ENCODE data around the gene MRPS25.
A peak's percentile ranks its signal among the peaks of the same experiment; 100 is the strongest.

MRPS25 gene

GRCh38 chr3:15063656-15064286 lies 1.3 kb downstream of the MRPS25 start:
- peaks cover 12% of the 10 kb centered on the region for H3K4me1 ChIP-seq (ENCODE audit: control insufficient read depth, insufficient read depth, low read length)
- H3K9me3 ChIP-seq (ENCODE audit: control insufficient read depth, low read length): no peaks in the 10 kb centered on the region
- 90 to 92% methylated on average over 13 of the region's 13 CpGs for WGBS, 2 experiments
- H3K27me3 ChIP-seq (ENCODE audit: control insufficient read depth, insufficient read depth, low read length, poor library complexity, severe bottlenecking): peaks cover 3% of the 10 kb centered on the region
- H3K36me3 ChIP-seq (ENCODE audit: control insufficient read depth, insufficient read depth, low read length): no peaks in the 10 kb centered on the region
- H3K27ac ChIP-seq (ENCODE audit: insufficient read depth, low read depth, low read length, poor library complexity, severe bottlenecking): no peak overlapping the region
- peak overlapping the region; percentile 98 for H3K4me3 ChIP-seq (ENCODE audit: insufficient read depth, low read depth, low read length)

GRCh38 chr3:15063238-15063637 lies 1.9 kb downstream of the MRPS25 start:
- H3K27me3 ChIP-seq (ENCODE audit: control insufficient read depth, insufficient read depth, low read length, poor library complexity, severe bottlenecking): peaks cover 3% of the 10 kb centered on the region
- no peak overlapping the region for H3K4me3 ChIP-seq (ENCODE audit: insufficient read depth, low read depth, low read length)
- peaks cover 2% of the 10 kb centered on the region for H3K36me3 ChIP-seq (ENCODE audit: control insufficient read depth, insufficient read depth, low read length)
- no peaks in the 10 kb centered on the region for H3K9me3 ChIP-seq (ENCODE audit: control insufficient read depth, low read length)
- WGBS, 2 experiments: 96 to 98% methylated on average over 4 of the region's 4 CpGs
- H3K27ac ChIP-seq (ENCODE audit: insufficient read depth, low read depth, low read length, poor library complexity, severe bottlenecking): no peak overlapping the region
- H3K4me1 ChIP-seq (ENCODE audit: control insufficient read depth, insufficient read depth, low read length): peaks cover 12% of the 10 kb centered on the region

GRCh38 chr3:15060029-15060428 lies 5.1 kb downstream of the MRPS25 start:
- H3K9me3 ChIP-seq (ENCODE audit: control insufficient read depth, low read length): no peaks in the 10 kb centered on the region
- H3K36me3 ChIP-seq (ENCODE audit: control insufficient read depth, insufficient read depth, low read length): peaks cover 12% of the 10 kb centered on the region
- H3K4me1 ChIP-seq (ENCODE audit: control insufficient read depth, insufficient read depth, low read length): peaks cover 12% of the 10 kb centered on the region
- WGBS, 2 experiments: 94 to 98% methylated on average over 3 of the region's 3 CpGs
- H3K27ac ChIP-seq (ENCODE audit: insufficient read depth, low read depth, low read length, poor library complexity, severe bottlenecking): no peak overlapping the region
- no peaks in the 10 kb centered on the region for H3K27me3 ChIP-seq (ENCODE audit: control insufficient read depth, insufficient read depth, low read length, poor library complexity, severe bottlenecking)
- no peak overlapping the region for H3K4me3 ChIP-seq (ENCODE audit: insufficient read depth, low read depth, low read length)

- Histone ChIP-seq H3K27ac (ENCODE audit: insufficient read depth, low read depth, low read length, poor library complexity, severe bottlenecking) (no peak overlapping the region), H3K27me3 (ENCODE audit: control insufficient read depth, insufficient read depth, low read length, poor library complexity, severe bottlenecking) (no peaks in the 10 kb centered on the region), H3K4me3 (ENCODE audit: insufficient read depth, low read depth, low read length) (no peak overlapping the region), H3K9me3 (ENCODE audit: control insufficient read depth, low read length) (no peaks in the 10 kb centered on the region), H3K36me3 (ENCODE audit: control insufficient read depth, insufficient read depth, low read length) (peaks cover 15% of the 10 kb centered on the region), H3K4me1 (ENCODE audit: control insufficient read depth, insufficient read depth, low read length) (peaks cover 9% of the 10 kb centered on the region)
- 93 to 94% methylated on average over 19 of the region's 19 CpGs for WGBS, 2 experiments
Measured at GRCh38 chr3:15056676-15057404, 8.3 kb downstream of the MRPS25 start.

GRCh38 chr3:15055019-15055557 lies 10.0 kb downstream of the MRPS25 start:
- H3K4me1 ChIP-seq (ENCODE audit: control insufficient read depth, insufficient read depth, low read length): peaks cover 9% of the 10 kb centered on the region
- no peaks in the 10 kb centered on the region for H3K9me3 ChIP-seq (ENCODE audit: control insufficient read depth, low read length)
- WGBS, 2 experiments: 82 to 95% methylated on average over 8 of the region's 8 CpGs
- no peaks in the 10 kb centered on the region for H3K27me3 ChIP-seq (ENCODE audit: control insufficient read depth, insufficient read depth, low read length, poor library complexity, severe bottlenecking)
- no peak overlapping the region for H3K4me3 ChIP-seq (ENCODE audit: insufficient read depth, low read depth, low read length)
- no peak overlapping the region for H3K27ac ChIP-seq (ENCODE audit: insufficient read depth, low read depth, low read length, poor library complexity, severe bottlenecking)
- H3K36me3 ChIP-seq (ENCODE audit: control insufficient read depth, insufficient read depth, low read length): peaks cover 16% of the 10 kb centered on the region

GRCh38 chr3:15053541-15053940 lies 11.6 kb downstream of the MRPS25 start:
- peaks cover 28% of the 10 kb centered on the region for H3K36me3 ChIP-seq (ENCODE audit: control insufficient read depth, insufficient read depth, low read length)
- H3K9me3 ChIP-seq (ENCODE audit: control insufficient read depth, low read length): no peaks in the 10 kb centered on the region
- peaks cover 9% of the 10 kb centered on the region for H3K4me1 ChIP-seq (ENCODE audit: control insufficient read depth, insufficient read depth, low read length)
- H3K4me3 ChIP-seq (ENCODE audit: insufficient read depth, low read depth, low read length): no peak overlapping the region
- WGBS, 2 experiments: 94 to 98% methylated on average over 4 of the region's 4 CpGs
- H3K27me3 ChIP-seq (ENCODE audit: control insufficient read depth, insufficient read depth, low read length, poor library complexity, severe bottlenecking): no peaks in the 10 kb centered on the region
- no peak overlapping the region for H3K27ac ChIP-seq (ENCODE audit: insufficient read depth, low read depth, low read length, poor library complexity, severe bottlenecking)

- Histone ChIP-seq H3K36me3 (ENCODE audit: control insufficient read depth, insufficient read depth, low read length) (peaks cover 24% of the 10 kb centered on the region), H3K4me3 (ENCODE audit: insufficient read depth, low read depth, low read length) (no peak overlapping the region)
- WGBS, 2 experiments: 75 to 80% methylated on average over 14 of the region's 14 CpGs
Measured at GRCh38 chr3:15052335-15053242, 12.5 kb downstream of the MRPS25 start.

GRCh38 chr3:15051531-15051930 lies 13.6 kb downstream of the MRPS25 start:
- H3K4me1 ChIP-seq (ENCODE audit: control insufficient read depth, insufficient read depth, low read length): peaks cover 9% of the 10 kb centered on the region
- no peaks in the 10 kb centered on the region for H3K9me3 ChIP-seq (ENCODE audit: control insufficient read depth, low read length)
- no peaks in the 10 kb centered on the region for H3K27me3 ChIP-seq (ENCODE audit: control insufficient read depth, insufficient read depth, low read length, poor library complexity, severe bottlenecking)
- 72 to 73% methylated on average over 1 of the region's 1 CpG for WGBS, 2 experiments
- H3K27ac ChIP-seq (ENCODE audit: insufficient read depth, low read depth, low read length, poor library complexity, severe bottlenecking): no peak overlapping the region
- H3K4me3 ChIP-seq (ENCODE audit: insufficient read depth, low read depth, low read length): no peak overlapping the region
- H3K36me3 ChIP-seq (ENCODE audit: control insufficient read depth, insufficient read depth, low read length): peaks cover 25% of the 10 kb centered on the region

More at GRCh38 chr3:15052335-15053242, 12.5 kb downstream of the MRPS25 start:
- H3K27me3 ChIP-seq (ENCODE audit: control insufficient read depth, insufficient read depth, low read length, poor library complexity, severe bottlenecking): no peaks in the 10 kb centered on the region
- H3K4me1 ChIP-seq (ENCODE audit: control insufficient read depth, insufficient read depth, low read length): peaks cover 9% of the 10 kb centered on the region
- H3K9me3 ChIP-seq (ENCODE audit: control insufficient read depth, low read length): no peaks in the 10 kb centered on the region
- H3K27ac ChIP-seq (ENCODE audit: insufficient read depth, low read depth, low read length, poor library complexity, severe bottlenecking): peak overlapping the region; percentile 36

GRCh38 chr3:15050405-15051092 lies 14.6 kb downstream of the MRPS25 start:
- Histone ChIP-seq H3K4me1 (ENCODE audit: control insufficient read depth, insufficient read depth, low read length) (peaks cover 9% of the 10 kb centered on the region), H3K4me3 (ENCODE audit: insufficient read depth, low read depth, low read length) (no peak overlapping the region), H3K27me3 (ENCODE audit: control insufficient read depth, insufficient read depth, low read length, poor library complexity, severe bottlenecking) (no peaks in the 10 kb centered on the region), H3K36me3 (ENCODE audit: control insufficient read depth, insufficient read depth, low read length) (peaks cover 27% of the 10 kb centered on the region), H3K27ac (ENCODE audit: insufficient read depth, low read depth, low read length, poor library complexity, severe bottlenecking) (no peak overlapping the region), H3K9me3 (ENCODE audit: control insufficient read depth, low read length) (no peaks in the 10 kb centered on the region)
- WGBS, 2 experiments: 93 to 95% methylated on average over 3 of the region's 3 CpGs
